ENCODE data around the gene ADGRG2. TPM values are rescaled to one million over a fixed set of nuclear protein-coding genes. Genes with fewer than 3 reads are reported as not detected.

ADGRG2 gene, protein sequence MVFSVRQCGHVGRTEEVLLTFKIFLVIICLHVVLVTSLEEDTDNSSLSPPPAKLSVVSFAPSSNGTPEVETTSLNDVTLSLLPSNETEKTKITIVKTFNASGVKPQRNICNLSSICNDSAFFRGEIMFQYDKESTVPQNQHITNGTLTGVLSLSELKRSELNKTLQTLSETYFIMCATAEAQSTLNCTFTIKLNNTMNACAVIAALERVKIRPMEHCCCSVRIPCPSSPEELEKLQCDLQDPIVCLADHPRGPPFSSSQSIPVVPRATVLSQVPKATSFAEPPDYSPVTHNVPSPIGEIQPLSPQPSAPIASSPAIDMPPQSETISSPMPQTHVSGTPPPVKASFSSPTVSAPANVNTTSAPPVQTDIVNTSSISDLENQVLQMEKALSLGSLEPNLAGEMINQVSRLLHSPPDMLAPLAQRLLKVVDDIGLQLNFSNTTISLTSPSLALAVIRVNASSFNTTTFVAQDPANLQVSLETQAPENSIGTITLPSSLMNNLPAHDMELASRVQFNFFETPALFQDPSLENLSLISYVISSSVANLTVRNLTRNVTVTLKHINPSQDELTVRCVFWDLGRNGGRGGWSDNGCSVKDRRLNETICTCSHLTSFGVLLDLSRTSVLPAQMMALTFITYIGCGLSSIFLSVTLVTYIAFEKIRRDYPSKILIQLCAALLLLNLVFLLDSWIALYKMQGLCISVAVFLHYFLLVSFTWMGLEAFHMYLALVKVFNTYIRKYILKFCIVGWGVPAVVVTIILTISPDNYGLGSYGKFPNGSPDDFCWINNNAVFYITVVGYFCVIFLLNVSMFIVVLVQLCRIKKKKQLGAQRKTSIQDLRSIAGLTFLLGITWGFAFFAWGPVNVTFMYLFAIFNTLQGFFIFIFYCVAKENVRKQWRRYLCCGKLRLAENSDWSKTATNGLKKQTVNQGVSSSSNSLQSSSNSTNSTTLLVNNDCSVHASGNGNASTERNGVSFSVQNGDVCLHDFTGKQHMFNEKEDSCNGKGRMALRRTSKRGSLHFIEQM
- total RNA-seq, result under 0.01 and 0.48 TPM in 2 replicates

DNA sequence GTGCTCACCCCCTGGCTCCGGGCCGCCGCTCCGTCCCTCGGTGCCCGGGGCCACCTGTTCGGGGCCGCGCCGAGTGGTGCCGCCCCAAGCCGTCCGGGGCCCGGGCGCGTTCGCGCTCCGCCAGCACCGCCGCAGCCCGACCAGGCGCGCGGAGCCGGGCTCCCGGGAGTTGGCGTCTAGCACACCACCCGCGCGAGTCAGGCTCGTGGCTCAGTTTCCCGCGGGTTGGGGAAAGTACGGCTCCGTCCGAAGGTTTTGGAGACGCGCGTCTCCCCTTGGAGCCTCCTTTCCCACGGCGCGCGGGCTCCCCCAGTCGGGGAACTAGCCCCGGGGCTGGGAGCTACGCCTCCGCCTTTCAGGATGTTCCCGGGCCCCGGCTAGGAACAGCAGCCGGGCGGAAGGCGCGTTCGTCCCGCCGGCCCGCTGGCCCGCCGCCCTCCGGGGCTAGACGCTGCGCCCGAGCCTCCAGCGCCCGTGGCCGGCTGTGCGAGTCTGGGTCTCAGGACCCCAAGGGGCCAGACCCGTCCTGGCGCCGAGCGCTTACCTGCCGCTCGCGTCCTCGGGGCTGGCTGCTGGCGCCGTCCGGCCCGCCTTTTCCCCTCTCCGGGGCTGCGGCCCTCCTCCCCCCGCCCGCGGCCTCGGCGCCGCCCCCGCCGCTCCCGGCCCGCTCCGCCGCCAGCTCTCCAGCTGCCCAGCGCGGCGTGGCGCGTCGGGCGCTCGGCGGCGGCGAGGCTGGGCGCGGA is at the start of gene ADGRG2:
TSS of gene ADGRG2 (minus strand) at position 571 of the 743 bp plus-strand sequence. CDS start 53,634 bp downstream, outside the sequence.

DNA sequence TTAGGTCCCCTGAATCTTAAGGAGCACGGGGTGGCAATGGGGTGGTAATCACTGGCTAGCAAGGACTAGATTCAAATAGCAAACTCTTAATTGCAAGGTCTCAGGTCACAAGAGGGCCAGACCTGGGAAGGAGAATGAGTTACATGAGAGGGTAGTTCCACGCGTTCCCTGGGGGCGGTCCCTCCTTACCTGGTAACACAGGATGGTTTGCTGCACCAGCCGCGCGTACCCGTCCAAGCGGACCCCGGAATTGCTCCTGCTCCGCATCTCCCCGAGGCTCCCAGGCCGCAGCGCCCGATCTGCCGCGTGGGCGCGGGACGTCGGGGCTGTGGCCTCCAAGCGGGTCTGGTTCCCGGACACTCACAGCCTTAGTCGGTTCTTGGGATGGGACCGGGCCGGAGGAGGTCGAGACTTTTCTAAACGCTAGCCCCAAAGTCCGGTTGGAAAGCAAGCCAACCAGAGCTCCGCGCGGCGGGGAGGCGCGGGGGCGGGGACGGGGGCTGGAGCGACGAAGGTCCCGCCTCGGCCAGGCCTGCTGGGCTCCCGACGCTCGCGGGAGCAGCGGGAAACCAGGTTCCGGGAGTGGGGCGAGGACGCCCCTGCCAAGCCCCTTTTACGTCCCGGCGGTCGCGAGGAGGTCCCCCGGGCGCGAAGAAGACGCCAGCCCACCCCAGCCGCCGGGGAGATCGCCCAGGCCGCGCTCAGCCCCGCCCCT is 138.4 kb downstream of the ADGRG2 start, which contains the start of gene PHKA2:
TSS of gene PHKA2 (minus strand) at position 449 of the 715 bp plus-strand sequence. CDS start at position 267, 182 bp downstream.

Other genes starting within 250 kb of the ADGRG2 start
- 6.7 and 7.9 TPM in 2 replicates for gene PHKA2, start 138.4 kb downstream of the ADGRG2 start, total RNA-seq
- gene PDHA1, start 221.5 kb upstream of the ADGRG2 start, total RNA-seq, result 35.9 and 40.3 TPM in 2 replicates

All from epithelial cell of alveolus of lung (primary cell).